Activated T-helper 9 cell treated with anti-CD3 and anti-CD28 coated beads, Interleukin-2, amount 50 U/mL, for 16 hours (primary cell): ENCODE measurements around the gene ZNF175.

ENCODE experiments used
- DNase-seq: peaks from one replicate; pipeline ENCODE4 v3.0.0-alpha.2; 2020; ENCODE audit warnings: low read depth

The ZNF175 gene

GRCh38 chr19:51632126-51632525, 61.0 kb downstream of the ZNF175 start:
- DNase-seq: no peak

GRCh38 chr19:51637362-51637978, 66.4 kb downstream of the ZNF175 start:
- no peak for DNase-seq

GRCh38 chr19:51639916-51640315, 68.8 kb downstream of the ZNF175 start:
- no peak for DNase-seq

- no peak for DNase-seq
Measured at GRCh38 chr19:51640386-51640785, 69.3 kb downstream of the ZNF175 start.

- DNase-seq: no peak
Measured at GRCh38 chr19:51641648-51642047, 70.6 kb downstream of the ZNF175 start.
